HFF-Myc (cell line): ENCODE results near the gene BRD3OS.
"Not testable (repeated sequence)": the region's sequence is repeated elsewhere in the genome, so short reads cannot be mapped to it uniquely, and the experiment has no call there.

Experiments
- DNase-seq: peaks from one replicate; pipeline ENCODE4 v3.0.0-alpha.2; 2011; ENCODE audit warnings: low read depth; ENCODE audit errors: extremely low read depth
- H3K4me3 ChIP-seq: replicated peaks from 2 replicates; pipeline ENCODE4 v1.5.1; 2011; ENCODE audit warnings: low read depth, mild to moderate bottlenecking, control low read depth, low read length
- CTCF ChIP-seq: IDR thresholded peaks from 2 replicates; pipeline ENCODE4 v1.5.1; 2012; ENCODE audit warnings: mild to moderate bottlenecking, low read depth, low read length, control low read depth; ENCODE audit errors: missing control alignments

BRD3OS gene

DNA sequence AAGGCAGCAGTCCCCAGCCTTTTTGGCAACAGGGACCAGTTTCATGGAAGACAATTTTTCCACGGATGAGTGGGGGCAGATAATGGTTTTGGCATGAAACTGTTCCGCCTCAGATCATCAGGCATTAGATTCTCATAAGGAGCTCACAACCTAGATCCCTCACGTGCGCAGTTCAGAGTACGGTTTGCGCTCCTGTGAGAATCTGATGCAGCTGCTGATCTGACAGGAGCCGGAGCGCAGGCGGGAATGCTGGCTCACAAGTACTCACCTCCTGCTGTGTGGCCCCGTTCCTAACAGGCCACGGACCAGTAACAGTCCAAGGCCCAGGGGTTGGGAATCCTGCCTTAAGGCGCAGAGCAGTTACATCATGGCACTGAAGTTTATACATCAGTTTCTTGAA is 45.9 kb downstream of the BRD3OS start:
- no peak overlapping the region for H3K4me3 ChIP-seq
- no peak for DNase-seq
- no peak for TF ChIP-seq CTCF

DNA sequence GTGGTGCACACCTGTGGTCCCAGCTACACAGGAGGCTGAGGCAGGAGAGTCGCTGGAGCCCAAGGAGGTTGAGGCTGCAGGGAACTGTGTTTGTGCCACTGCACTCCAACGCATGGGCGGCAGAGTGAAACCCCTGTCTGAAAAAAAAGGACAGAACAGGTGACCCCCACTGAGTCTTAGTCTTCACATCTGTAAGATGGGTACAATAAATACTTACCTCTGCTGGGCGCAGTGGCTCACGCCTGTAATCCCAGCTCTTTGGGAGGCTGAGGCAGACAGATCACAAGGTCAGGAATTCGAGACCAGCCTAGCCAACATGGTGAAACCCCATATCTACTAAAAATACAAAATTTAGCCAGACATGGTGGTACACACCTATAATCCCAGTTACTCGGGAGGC is 47.4 kb downstream of the BRD3OS start:
- not testable (repeated sequence) for DNase-seq

GRCh38 chr9:134073500-134073899 is 48.2 kb downstream of the BRD3OS start:
- TF ChIP-seq CTCF: no peak
- H3K4me3 ChIP-seq: no peak overlapping the region
- no peak for DNase-seq

More for the DNA sequence above, 47.4 kb downstream of the BRD3OS start:
- H3K4me3 ChIP-seq: not testable (repeated sequence)

GRCh38 chr9:134075689-134076088 is 50.4 kb downstream of the BRD3OS start:
- H3K4me3 ChIP-seq, DNase-seq: not testable (repeated sequence)

DNA sequence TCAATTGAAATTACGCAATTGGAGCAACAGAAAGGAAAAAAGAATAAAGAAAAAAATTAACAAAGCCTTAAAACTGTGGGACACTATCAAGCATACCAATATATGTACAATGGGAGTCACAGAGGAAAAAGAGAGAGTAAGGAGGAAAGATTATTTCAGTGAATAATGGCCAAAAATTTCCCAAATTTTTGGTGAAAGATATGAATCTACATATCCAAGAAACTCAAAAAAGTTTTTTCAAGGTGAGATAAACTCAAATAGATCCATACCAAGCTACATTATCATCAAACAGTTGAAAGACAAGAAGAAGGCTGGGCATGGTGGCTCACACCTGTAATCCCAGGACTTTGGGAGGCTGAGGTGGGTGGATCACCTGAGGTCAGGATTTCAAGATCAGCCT is 51.4 kb downstream of the BRD3OS start:
- no peak for TF ChIP-seq CTCF
- no peak for DNase-seq
- H3K4me3 ChIP-seq: no peak overlapping the region
